SU-DHL-6 (cell line): ENCODE data around the gene TIPRL.

Experiments used
- H2AFZ ChIP-seq: fragments of 200-600 bp; sonication (generic); 2 replicates; pipeline ENCODE4 v1.6.1; 2014; ENCODE audit warnings: low read depth, mild to moderate bottlenecking, moderate library complexity, mixed read lengths, antibody characterized with exemption, low read length; ENCODE audit not compliant: severe bottlenecking
- H3F3A ChIP-seq: fragments of 200-600 bp; shearing (Covaris generic); 2 replicates; pipeline ENCODE4 v1.6.0; 2016; ENCODE audit warnings: antibody characterized with exemption, mild to moderate bottlenecking; ENCODE audit not compliant: insufficient read depth
- H3K27ac ChIP-seq: fragments of 200-600 bp; sonication (generic); 2 replicates; pipeline ENCODE4 v1.5.1; 2016; ENCODE audit warnings: low read depth, mild to moderate bottlenecking, low read length, moderate library complexity, mixed read lengths
- H3K27me3 ChIP-seq: fragments of 200-600 bp; sonication (generic), shearing (Covaris generic); 2 replicates; pipeline ENCODE4 v1.6.0; 2014; ENCODE audit warnings: mild to moderate bottlenecking, low read length
- H3K36me3 ChIP-seq: fragments of 200-600 bp; sonication (generic); 2 replicates; pipeline ENCODE4 v1.6.1; 2014; ENCODE audit warnings: mild to moderate bottlenecking, low read length, mixed read lengths
- H3K4me2 ChIP-seq: fragments of 300-600, 200-600 bp; shearing (Covaris generic), sonication (generic); 2 replicates; pipeline ENCODE4 v1.6.0; 2014; ENCODE audit warnings: low read length, low read depth, mild to moderate bottlenecking; ENCODE audit not compliant: poor library complexity, severe bottlenecking
- H3K4me3 ChIP-seq: fragments of 200-600 bp; sonication (generic); 2 replicates; pipeline ENCODE4 v1.5.1; 2014; ENCODE audit warnings: antibody characterized with exemption, low read length, mild to moderate bottlenecking, mixed read lengths; ENCODE audit not compliant: insufficient read depth, poor library complexity, severe bottlenecking
- H3K79me2 ChIP-seq: fragments of 200-600 bp; sonication (generic); 2 replicates; pipeline ENCODE4 v1.6.1; 2014; ENCODE audit warnings: mild to moderate bottlenecking, low read length, moderate library complexity; ENCODE audit not compliant: insufficient read depth
- H3K9ac ChIP-seq: fragments of 200-600 bp; sonication (generic); 2 replicates; pipeline ENCODE4 v1.7.0; 2014; ENCODE audit warnings: mild to moderate bottlenecking, low read length
- H3K9me2 ChIP-seq: fragments of 200-600 bp; sonication (generic); replicated peaks from 2 replicates; pipeline ENCODE4 v1.6.1; 2014; ENCODE audit warnings: low read length; ENCODE audit not compliant: insufficient read depth
- H3K9me3 ChIP-seq: fragments of 200-600 bp; sonication (generic); 2 replicates; pipeline ENCODE4 v1.6.1; 2014; ENCODE audit warnings: low read length, mixed read lengths; ENCODE audit not compliant: insufficient read depth
- H4K20me1 ChIP-seq: fragments of 200-600 bp; sonication (generic); 2 replicates; pipeline ENCODE4 v1.6.1; 2014; ENCODE audit warnings: low read depth, mild to moderate bottlenecking, antibody characterized with exemption, low read length, moderate library complexity, mixed read lengths
- EZH2phosphoT487 ChIP-seq: fragments of 200-600 bp; sonication (generic), shearing (Covaris generic); conservative IDR thresholded peaks from 2 replicates; pipeline ENCODE4 v1.6.1; 2018; ENCODE audit warnings: mild to moderate bottlenecking, antibody characterized with exemption, low read length, moderate library complexity, mixed read lengths
- TF ChIP-seq, protein P1 (sequence below): fragments of 200-600 bp; sonication (generic); IDR thresholded peaks from one replicate; pipeline ENCODE4 v1.5.1; 2017; ENCODE audit warnings: antibody characterized with exemption, mild to moderate bottlenecking, low read length, moderate library complexity; ENCODE audit not compliant: insufficient read depth, poor library complexity, severe bottlenecking

Gene TIPRL

DNA sequence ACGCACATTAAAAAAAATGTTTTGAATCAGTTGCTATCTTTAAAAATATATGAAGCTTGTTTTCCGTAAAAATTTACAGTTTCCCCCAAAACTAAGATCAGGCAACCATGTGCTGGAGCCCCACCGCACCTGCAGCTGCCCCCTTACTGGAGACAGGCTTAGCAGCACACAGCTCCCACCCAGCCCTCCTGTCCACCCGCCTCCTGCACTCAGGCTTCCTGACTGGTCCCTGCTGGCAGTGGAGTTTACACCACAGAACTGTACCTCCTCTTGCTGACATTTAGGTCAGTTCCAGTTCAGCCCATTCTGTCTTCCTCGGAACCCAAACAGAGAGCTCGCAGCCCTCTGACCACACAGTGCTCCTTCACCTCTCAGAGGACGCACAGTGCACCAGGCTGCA lies 44.1 kb upstream of the TIPRL start:
- no peak overlapping the region for H3K4me3 ChIP-seq
- H3K4me2 ChIP-seq, result no peak overlapping the region
- H3K27me3 ChIP-seq, result no peaks in the 10 kb centered on the region; the same call in 1 of the 2 replicates

DNA sequence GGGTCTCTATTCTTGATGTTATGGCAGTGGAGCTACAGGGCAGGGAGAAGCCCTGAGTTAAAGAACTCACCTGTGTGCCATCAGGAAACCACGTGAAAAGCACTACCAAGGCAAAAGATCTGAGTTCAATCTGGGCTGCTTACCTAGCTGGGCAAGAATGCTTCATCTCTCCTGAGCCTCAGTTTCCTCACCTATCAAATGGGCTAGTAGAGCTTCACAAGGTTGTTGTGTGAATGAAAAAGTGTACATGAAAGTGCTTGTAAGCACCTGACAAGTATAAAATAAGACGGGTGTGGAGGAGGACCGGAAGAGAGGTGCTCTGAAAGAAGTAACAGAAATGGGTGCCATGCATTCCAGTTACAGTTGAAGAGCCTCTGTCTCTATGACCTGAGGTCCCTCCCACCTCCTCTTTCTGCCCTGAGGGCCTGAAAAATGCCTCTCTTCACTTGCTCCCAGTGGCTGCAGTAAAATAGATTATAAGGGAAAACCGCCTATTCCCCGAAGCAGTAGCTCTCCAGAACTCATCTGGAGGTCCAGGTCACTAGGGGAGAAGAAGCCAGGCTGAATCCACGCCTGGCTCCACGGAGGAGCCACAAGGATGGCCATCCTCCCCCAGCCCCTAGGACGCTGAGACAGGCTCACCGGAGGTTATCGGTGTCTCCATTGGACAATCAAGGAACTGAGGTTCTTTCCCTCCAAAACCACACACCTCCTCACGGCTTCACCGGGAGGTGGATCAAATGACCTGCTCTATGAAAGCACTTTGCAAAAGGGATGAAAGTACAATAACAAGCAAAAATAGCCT lies 43.4 kb upstream of the TIPRL start:
- Histone ChIP-seq H3K4me3 (no peak overlapping the region), H3K27ac (no peak overlapping the region), H3K27me3 (no peaks in the 10 kb centered on the region; the same call in 1 of the 2 replicates), H3K36me3 (no peaks in the 10 kb centered on the region), H3F3A (peaks cover 6% of the 10 kb centered on the region; the same call in 1 of the 2 replicates), H4K20me1 (no peaks in the 10 kb centered on the region), H3K9ac (no peak overlapping the region), H2AFZ (no peak overlapping the region), H3K79me2 (no peaks in the 10 kb centered on the region), H3K9me3 (no peaks in the 10 kb centered on the region), H3K4me2 (no peak overlapping the region), H3K9me2 (no peaks in the 10 kb centered on the region)
- TF ChIP-seq, protein P1, sequence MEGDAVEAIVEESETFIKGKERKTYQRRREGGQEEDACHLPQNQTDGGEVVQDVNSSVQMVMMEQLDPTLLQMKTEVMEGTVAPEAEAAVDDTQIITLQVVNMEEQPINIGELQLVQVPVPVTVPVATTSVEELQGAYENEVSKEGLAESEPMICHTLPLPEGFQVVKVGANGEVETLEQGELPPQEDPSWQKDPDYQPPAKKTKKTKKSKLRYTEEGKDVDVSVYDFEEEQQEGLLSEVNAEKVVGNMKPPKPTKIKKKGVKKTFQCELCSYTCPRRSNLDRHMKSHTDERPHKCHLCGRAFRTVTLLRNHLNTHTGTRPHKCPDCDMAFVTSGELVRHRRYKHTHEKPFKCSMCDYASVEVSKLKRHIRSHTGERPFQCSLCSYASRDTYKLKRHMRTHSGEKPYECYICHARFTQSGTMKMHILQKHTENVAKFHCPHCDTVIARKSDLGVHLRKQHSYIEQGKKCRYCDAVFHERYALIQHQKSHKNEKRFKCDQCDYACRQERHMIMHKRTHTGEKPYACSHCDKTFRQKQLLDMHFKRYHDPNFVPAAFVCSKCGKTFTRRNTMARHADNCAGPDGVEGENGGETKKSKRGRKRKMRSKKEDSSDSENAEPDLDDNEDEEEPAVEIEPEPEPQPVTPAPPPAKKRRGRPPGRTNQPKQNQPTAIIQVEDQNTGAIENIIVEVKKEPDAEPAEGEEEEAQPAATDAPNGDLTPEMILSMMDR, result no peak
- no peak for TF ChIP-seq EZH2phosphoT487

More for the DNA sequence above, 44.1 kb upstream of the TIPRL start:
- no peak overlapping the region for H3K27ac ChIP-seq
- H3K36me3 ChIP-seq, result no peaks in the 10 kb centered on the region
- H3K9me3 ChIP-seq, result no peaks in the 10 kb centered on the region
- peaks cover 6% of the 10 kb centered on the region; the same call in 1 of the 2 replicates for H3F3A ChIP-seq
- H3K9me2 ChIP-seq, result no peaks in the 10 kb centered on the region
- H3K79me2 ChIP-seq, result no peaks in the 10 kb centered on the region
- H4K20me1 ChIP-seq, result no peaks in the 10 kb centered on the region
- no peak for TF ChIP-seq EZH2phosphoT487
- TF ChIP-seq, protein P1, result no peak
- H3K9ac ChIP-seq, result no peak overlapping the region
- H2AFZ ChIP-seq, result no peak overlapping the region

DNA sequence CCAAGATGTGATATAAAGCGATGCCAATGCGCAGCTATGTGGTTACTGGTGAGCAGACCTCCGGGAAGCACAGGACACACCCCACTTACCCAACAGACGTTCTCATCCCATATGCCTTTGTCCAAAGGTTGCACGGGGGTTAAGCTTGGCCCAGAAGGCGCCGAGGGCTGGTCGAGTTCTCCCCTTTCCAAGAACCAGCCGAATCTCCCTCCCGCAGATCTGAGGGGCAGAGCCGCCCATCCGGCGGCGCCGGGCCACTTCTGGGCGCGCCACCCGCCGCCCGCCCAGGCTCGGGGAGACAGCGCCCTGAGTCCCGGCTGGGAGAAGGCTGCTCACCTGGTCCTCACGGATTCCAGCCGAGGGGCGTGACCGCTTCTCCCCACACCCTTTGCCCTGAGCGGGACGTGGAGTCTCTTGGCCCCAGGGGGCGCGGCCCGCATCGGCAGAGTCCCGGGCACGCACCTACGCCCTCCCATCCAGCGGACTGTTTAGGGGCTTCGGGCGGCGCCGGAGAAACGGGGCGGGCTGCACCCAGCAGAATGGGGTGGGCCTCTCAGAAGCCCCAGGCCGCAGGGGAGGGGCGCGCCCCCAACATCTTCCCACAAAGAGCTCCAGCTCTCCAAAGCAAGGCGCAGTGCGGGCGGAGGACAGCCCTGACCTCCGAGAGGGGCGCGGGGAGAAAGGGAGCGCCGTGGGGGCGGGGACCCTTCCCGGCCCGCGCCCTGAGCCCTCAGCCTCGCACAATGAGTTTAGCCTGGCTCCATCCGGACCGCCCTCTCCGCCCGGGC lies 42.6 kb upstream of the TIPRL start:
- TF ChIP-seq, protein P1, result no peak
- TF ChIP-seq EZH2phosphoT487, result no peak
- peaks cover 6% of the 10 kb centered on the region; the same call in 1 of the 2 replicates for H3F3A ChIP-seq
- H3K27ac ChIP-seq, result no peak overlapping the region
- no peaks in the 10 kb centered on the region for H3K36me3 ChIP-seq
- no peaks in the 10 kb centered on the region for H3K9me3 ChIP-seq
- H3K4me3 ChIP-seq, result peak overlapping the region; percentile 51
- no peaks in the 10 kb centered on the region for H4K20me1 ChIP-seq
- H3K27me3 ChIP-seq, result no peaks in the 10 kb centered on the region; the same call in 1 of the 2 replicates
- H3K9ac ChIP-seq, result peak overlapping the region; percentile 29; the same call in 1 of the 2 replicates
- peak overlapping the region; percentile 30 for H2AFZ ChIP-seq
- no peaks in the 10 kb centered on the region for H3K9me2 ChIP-seq
- H3K4me2 ChIP-seq, result peak overlapping the region; percentile 61
- H3K79me2 ChIP-seq, result no peaks in the 10 kb centered on the region
